Measurements from ENCODE around the gene EVC. TPM values are rescaled to one million over a fixed set of nuclear protein-coding genes. Genes with fewer than 3 reads are reported as not detected.

Gene EVC
- total and polyA plus RNA-seq, 2 of the 8 experiments (the other 6 are each of a cell fraction or from before 2014, with no cell fraction given): 2.6 to 9.8 TPM

- TF ChIP-seq, protein P1, sequence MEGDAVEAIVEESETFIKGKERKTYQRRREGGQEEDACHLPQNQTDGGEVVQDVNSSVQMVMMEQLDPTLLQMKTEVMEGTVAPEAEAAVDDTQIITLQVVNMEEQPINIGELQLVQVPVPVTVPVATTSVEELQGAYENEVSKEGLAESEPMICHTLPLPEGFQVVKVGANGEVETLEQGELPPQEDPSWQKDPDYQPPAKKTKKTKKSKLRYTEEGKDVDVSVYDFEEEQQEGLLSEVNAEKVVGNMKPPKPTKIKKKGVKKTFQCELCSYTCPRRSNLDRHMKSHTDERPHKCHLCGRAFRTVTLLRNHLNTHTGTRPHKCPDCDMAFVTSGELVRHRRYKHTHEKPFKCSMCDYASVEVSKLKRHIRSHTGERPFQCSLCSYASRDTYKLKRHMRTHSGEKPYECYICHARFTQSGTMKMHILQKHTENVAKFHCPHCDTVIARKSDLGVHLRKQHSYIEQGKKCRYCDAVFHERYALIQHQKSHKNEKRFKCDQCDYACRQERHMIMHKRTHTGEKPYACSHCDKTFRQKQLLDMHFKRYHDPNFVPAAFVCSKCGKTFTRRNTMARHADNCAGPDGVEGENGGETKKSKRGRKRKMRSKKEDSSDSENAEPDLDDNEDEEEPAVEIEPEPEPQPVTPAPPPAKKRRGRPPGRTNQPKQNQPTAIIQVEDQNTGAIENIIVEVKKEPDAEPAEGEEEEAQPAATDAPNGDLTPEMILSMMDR (IDR thresholded peaks at IDR 0.05; ENCODE audit: control extremely low read depth in 1 of 3, insufficient read depth in 1 of 3, low read depth in 1 of 3, low read length in 3 of 3): no peak
- TF ChIP-seq TCF12 (IDR thresholded peaks at IDR 0.05; ENCODE audit: low read depth, low read length) (no peak), RBBP5 (IDR thresholded peaks at IDR 0.05; ENCODE audit: borderline replicate concordance, low read depth, low read length) (no peak), MAFK (IDR thresholded peaks at IDR 0.05; ENCODE audit: low read depth, low read length) (no peak), RAD21 (IDR thresholded peaks at IDR 0.05 in 1 of 2, conservative IDR thresholded peaks at IDR 0.05 in 1 of 2; ENCODE audit: low read depth in 2 of 2, low read length in 2 of 2) (no peak), TEAD4 (IDR thresholded peaks at IDR 0.05; ENCODE audit: low read depth, low read length) (no peak), ASH2L (IDR thresholded peaks at IDR 0.05; ENCODE audit: low read length) (no peak), ZNF274 (IDR thresholded peaks at IDR 0.05; ENCODE audit: borderline replicate concordance, extremely low read depth, low read length) (no peak)
Measured at GRCh38 chr4:5801696-5802095, 90.7 kb downstream of the EVC start (continued).

All from H1 (cell line).